ENCODE data around the gene GJA10. TPM values are rescaled to one million over a fixed set of nuclear protein-coding genes. Genes with fewer than 3 reads are reported as not detected.
"Not testable (repeated sequence)": the region's sequence is repeated elsewhere in the genome, so short reads cannot be mapped to it uniquely, and the experiment has no call there.

The GJA10 gene
- total RNA-seq, 3 donors from 2014 or later: not detected

DNA sequence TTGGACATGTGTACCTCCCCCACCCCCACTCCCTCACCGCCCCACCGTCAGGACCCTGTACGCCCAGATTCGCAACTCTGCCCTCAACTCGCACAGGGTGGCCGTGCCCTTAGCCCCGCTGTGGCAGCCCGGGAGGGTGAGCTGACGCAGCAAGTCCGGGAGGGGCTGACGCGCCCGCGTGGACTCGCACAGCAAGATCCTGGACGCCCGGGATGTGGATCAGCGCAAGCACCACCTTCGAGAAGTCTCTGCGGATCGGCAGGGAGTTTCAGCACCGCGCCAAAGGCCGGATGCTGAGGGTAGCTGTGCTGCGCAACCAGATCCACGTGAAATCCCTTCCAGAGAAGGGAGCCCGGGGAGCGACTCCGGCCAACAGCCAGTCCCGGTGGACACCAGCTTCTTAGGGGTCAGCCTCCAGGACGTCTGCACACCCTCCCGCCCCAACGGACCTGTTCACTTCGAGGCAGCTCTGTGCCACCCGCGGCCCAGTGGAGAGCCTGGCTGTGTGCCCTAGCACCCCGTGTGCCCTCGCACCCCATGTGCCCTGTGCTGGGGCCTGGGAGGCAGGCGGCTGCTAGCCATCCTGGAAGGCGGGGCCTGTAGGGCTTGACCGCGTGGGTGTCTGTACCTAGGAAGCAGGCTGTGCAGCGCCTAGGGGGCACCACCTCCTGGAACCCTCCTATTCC is 6.7 kb upstream of the GJA10 start:
- ATAC-seq (no peak), DNase-seq (no peak)

GRCh38 chr6:89888138-89888514 is 6.1 kb upstream of the GJA10 start:
- Histone ChIP-seq H3K4me3 (no peak overlapping the region), H3K9me3 (no peaks in the 10 kb centered on the region), H3K36me3 (ENCODE audit: low read depth) (no peaks in the 10 kb centered on the region), H3K4me1 (ENCODE audit: low read depth) (no peaks in the 10 kb centered on the region)
- intact Hi-C loops (cut with DNase I, micrococcal nuclease): no loop called here
- no peak for DNase-seq
- no peak for ATAC-seq
- TF ChIP-seq, protein P1, sequence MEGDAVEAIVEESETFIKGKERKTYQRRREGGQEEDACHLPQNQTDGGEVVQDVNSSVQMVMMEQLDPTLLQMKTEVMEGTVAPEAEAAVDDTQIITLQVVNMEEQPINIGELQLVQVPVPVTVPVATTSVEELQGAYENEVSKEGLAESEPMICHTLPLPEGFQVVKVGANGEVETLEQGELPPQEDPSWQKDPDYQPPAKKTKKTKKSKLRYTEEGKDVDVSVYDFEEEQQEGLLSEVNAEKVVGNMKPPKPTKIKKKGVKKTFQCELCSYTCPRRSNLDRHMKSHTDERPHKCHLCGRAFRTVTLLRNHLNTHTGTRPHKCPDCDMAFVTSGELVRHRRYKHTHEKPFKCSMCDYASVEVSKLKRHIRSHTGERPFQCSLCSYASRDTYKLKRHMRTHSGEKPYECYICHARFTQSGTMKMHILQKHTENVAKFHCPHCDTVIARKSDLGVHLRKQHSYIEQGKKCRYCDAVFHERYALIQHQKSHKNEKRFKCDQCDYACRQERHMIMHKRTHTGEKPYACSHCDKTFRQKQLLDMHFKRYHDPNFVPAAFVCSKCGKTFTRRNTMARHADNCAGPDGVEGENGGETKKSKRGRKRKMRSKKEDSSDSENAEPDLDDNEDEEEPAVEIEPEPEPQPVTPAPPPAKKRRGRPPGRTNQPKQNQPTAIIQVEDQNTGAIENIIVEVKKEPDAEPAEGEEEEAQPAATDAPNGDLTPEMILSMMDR (IDR thresholded peaks at IDR 0.05): no peak

More for the DNA sequence above, 6.7 kb upstream of the GJA10 start:
- no peaks in the 10 kb centered on the region for H3K9me3 ChIP-seq
- no peaks in the 10 kb centered on the region for H3K4me1 ChIP-seq (ENCODE audit: low read depth)
- TF ChIP-seq, protein P1 (IDR thresholded peaks at IDR 0.05): no peak
- H3K4me3 ChIP-seq: no peak overlapping the region
- H3K36me3 ChIP-seq (ENCODE audit: low read depth): no peaks in the 10 kb centered on the region
- intact Hi-C loops (cut with DNase I, micrococcal nuclease): no loop called here

DNA sequence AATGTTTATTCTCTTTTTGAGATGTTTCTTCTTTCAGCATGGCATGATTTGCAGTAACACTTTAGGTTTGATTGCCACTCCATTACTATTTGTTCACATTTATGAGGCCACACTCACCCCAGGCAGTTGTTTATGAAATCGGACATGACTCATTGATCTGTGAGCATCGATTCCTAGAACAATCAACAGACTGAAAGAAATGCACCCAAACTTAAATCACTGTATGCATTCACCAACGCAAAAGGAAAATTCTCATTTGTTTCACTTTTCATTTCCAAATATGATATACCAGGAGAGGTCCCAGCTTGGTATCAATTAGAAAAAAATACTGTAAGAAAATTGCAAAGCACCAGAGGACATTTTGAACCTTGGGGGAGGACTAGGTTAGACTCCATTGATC is 5.4 kb upstream of the GJA10 start:
- Histone ChIP-seq H3K36me3 (ENCODE audit: low read depth) (no peaks in the 10 kb centered on the region), H3K4me1 (ENCODE audit: low read depth) (no peaks in the 10 kb centered on the region), H3K9me3 (no peaks in the 10 kb centered on the region), H3K4me3 (no peak overlapping the region)
- no peak for DNase-seq
- intact Hi-C loops (cut with DNase I, micrococcal nuclease): no loop called here
- TF ChIP-seq, protein P1 (IDR thresholded peaks at IDR 0.05): no peak
- ATAC-seq: no peak

DNA sequence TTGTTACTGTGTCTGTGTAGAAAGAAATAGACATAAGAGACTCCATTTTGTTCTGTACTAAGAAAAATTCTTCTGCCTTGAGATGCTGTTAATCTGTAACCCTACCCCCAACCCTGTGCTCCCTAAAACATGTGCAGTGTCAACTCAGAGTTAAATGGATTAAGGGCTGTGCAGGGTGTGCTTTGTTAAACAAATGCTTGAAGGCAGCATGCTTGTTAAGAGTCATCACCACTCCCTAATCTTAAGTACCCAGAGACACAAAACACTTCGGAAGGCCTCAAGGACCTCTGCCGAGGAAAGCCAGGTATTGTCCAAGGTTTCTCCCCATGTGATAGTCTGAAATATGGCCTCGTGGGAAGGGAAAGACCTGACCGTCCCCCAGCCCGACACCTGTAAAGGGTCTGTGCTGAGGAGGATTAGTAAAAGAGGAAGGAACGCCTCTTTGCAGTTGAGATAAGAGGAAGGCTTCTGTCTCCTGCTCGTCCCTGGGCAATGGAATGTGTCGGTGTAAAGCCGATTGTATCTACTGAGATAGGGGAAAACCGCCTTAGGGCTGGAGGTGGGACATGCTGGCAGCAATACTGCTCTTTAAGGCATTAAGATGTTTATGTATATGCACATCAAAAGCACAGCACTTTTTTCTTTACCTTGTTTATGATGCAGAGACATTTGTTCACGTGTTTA is 3.3 kb upstream of the GJA10 start:
- DNase-seq; H3K36me3 ChIP-seq (ENCODE audit: low read depth); H3K9me3 ChIP-seq; ATAC-seq; H3K4me1 ChIP-seq (ENCODE audit: low read depth); intact Hi-C loops (cut with DNase I, micrococcal nuclease); H3K4me3 ChIP-seq: not testable (repeated sequence)

DNA sequence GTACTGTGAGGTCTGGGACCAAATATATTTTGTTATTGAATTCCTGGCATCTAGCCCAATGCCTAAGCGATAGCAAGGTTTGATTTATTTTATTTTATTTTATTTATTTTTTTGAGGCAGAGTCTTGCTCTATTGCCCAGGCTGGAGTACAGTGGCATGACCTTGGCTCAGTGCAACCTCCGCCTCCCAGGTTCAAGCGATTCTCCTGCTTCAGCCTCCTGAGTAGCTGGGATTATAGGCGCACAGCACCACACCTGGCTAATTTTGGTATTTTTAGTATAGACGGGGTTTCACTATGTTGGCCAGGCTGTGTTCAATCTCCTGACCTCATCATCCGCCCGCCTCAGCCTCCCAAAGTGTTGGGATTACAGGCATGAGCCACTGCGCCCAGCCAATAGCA is 1.7 kb upstream of the GJA10 start:
- ATAC-seq; intact Hi-C loops (cut with DNase I, micrococcal nuclease); H3K9me3 ChIP-seq; H3K4me1 ChIP-seq (ENCODE audit: low read depth); H3K4me3 ChIP-seq; H3K36me3 ChIP-seq (ENCODE audit: low read depth); DNase-seq: not testable (repeated sequence)

DNA sequence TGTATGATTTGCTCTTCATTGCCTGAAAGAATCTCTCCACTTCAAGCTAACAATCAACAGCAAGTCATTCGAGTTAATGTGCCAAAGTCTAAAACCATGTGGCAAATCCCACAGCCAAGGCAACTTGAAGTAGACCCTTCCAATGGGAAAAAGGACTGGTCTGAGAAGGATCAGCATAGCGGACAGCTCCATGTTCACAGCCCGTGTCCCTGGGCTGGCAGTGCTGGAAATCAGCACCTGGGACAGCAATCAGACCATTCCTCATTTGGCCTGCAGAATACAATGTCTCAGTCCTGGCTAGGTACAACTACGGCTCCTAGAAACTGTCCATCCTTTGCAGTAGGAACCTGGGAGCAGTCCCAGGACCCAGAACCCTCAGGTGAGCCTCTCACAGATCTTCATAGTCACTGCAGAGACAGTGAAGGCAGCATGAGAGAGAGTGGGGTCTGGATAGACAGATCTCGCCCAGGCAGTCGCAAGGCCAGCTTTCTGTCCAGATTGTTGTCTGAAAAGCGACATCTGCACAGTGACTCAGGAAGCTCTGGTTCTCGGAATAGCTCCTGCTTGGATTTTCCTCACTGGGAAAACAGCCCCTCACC is 1.1 kb downstream of the GJA10 start:
- Histone ChIP-seq H3K4me1 (ENCODE audit: low read depth) (no peaks in the 10 kb centered on the region), H3K36me3 (ENCODE audit: low read depth) (no peaks in the 10 kb centered on the region), H3K9me3 (no peaks in the 10 kb centered on the region), H3K4me3 (no peak overlapping the region)
- TF ChIP-seq, protein P1 (IDR thresholded peaks at IDR 0.05): no peak
- intact Hi-C loops (cut with DNase I, micrococcal nuclease): no loop called here
- peak in 1 of 3 donors; percentile 29 for DNase-seq
- peak; percentile 42 for ATAC-seq

- H3K9me3 ChIP-seq; intact Hi-C loops (cut with DNase I, micrococcal nuclease); H3K36me3 ChIP-seq (ENCODE audit: low read depth); H3K4me1 ChIP-seq (ENCODE audit: low read depth); DNase-seq; H3K4me3 ChIP-seq; ATAC-seq: not testable (repeated sequence)
These were observed 16.0 kb downstream of the GJA10 start for GRCh38 chr6:89910001-89910901.

Data from mucosa of descending colon (tissue), 3 donors.